CD4-positive, alpha-beta T cell (primary cell): ENCODE results near the gene TRIM15. TPM values are rescaled to one million over a fixed set of nuclear protein-coding genes. Genes with fewer than 3 reads are reported as not detected.

Experiments
- total RNA-seq, 174 experiments: library from RNA in 2 of 174; stranded (reverse) in 2 of 174; gene quantifications; one replicate each; pipeline ENCODE4 v1.2.3 and lab custom pipeline; 2021 to 2026

Gene TRIM15
- total RNA-seq, 2 experiments from 2014 or later: not detected

Other genes starting within 250 kb of the TRIM15 start
- 1,000 to 10,000 TPM; 1,767 to 1,801 TPM for gene HLA-A, start 221.0 kb upstream of the TRIM15 start, total RNA-seq
- 10 to 100 TPM; 36.5 to 39.4 TPM for gene POLR1H, start 102.3 kb upstream of the TRIM15 start, total RNA-seq
- gene PPP1R11, start 96.3 kb upstream of the TRIM15 start, total RNA-seq: 10 to 100 TPM; 28.3 to 28.6 TPM
- not detected for gene RNF39, start 87.8 kb upstream of the TRIM15 start, total RNA-seq
- not detected for gene TRIM31, start 50.5 kb upstream of the TRIM15 start, total RNA-seq
- not detected for gene TRIM40, start 27.4 kb upstream of the TRIM15 start, total RNA-seq
- not detected for gene TRIM10, start 2.3 kb upstream of the TRIM15 start, total RNA-seq
- gene TRIM26, start 49.9 kb downstream of the TRIM15 start, total RNA-seq: 10 to 100 TPM; 42.1 to 44.1 TPM
- 10 to 100 TPM; 38.2 to 38.3 TPM for gene TRIM39, start 163.4 kb downstream of the TRIM15 start, total RNA-seq
- gene RPP21, start 181.6 kb downstream of the TRIM15 start, total RNA-seq: 10 to 100 TPM; 42.8 to 51.9 TPM